ENCODE measurements around the gene CTSW. TPM values are rescaled to one million over a fixed set of nuclear protein-coding genes. Genes with fewer than 3 reads are reported as not detected.

CTSW gene
- polyA plus RNA-seq, 1 of the 3 experiments (the other 2 are of a cell fraction): 0.49 TPM

- DNase-seq: peak; percentile 27
- H4K20me1 ChIP-seq (ENCODE audit: insufficient read depth): peaks cover 50% of the 10 kb centered on the region
- H3K9me3 ChIP-seq: no peaks in the 10 kb centered on the region
- H3K9me2 ChIP-seq: no peaks in the 10 kb centered on the region
- no peak overlapping the region for H3K4me3 ChIP-seq (ENCODE audit: low read depth in 2 of 2, low read length in 1 of 2)
- POLR2A ChIA-PET: interaction anchor here (0.8 to 2.1 kb wide), 10 partner anchors 8 to 140 kb away, joined by 3 to 14 read pairs (median 4); partner anchors contain the start of genes KAT5, RNASEH2C and SNX32
- CTCF ChIA-PET: interaction anchor here (0.7 to 5.3 kb wide), 15 partner anchors 8 to 199 kb away, joined by 3 to 30 read pairs (median 5); partner anchors contain the start of genes FIBP, KAT5, MUS81 and SNX32
- H2AFZ ChIP-seq (ENCODE audit: low read depth): no peak overlapping the region
- H3K4me1 ChIP-seq (ENCODE audit: control insufficient read depth in 1 of 2, insufficient read depth in 2 of 2, low read depth in 1 of 2, low read length in 1 of 2): peaks cover 0 to 20% of the 10 kb centered on the region in 2 experiments; a peak in 2 of 4 replicates
- TF ChIP-seq USF2 (IDR thresholded peaks at IDR 0.05; ENCODE audit: borderline replicate concordance, low read depth, low read length): no peak
- TF ChIP-seq, protein P1, sequence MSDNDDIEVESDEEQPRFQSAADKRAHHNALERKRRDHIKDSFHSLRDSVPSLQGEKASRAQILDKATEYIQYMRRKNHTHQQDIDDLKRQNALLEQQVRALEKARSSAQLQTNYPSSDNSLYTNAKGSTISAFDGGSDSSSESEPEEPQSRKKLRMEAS (IDR thresholded peaks at IDR 0.05; ENCODE audit: low read depth): no peak
- TF ChIP-seq POLR2AphosphoS5 (IDR thresholded peaks at IDR 0.05; ENCODE audit: low read depth, low read length): 0 out of 2 replicates have a peak, but pooled peaks have one; percentile 16
- peak; percentile 25; the same call in 1 of the 2 replicates for TF ChIP-seq PBX3 (IDR thresholded peaks at IDR 0.05)
- no peak overlapping the region for H3K9ac ChIP-seq
- no peak overlapping the region for H3K4me2 ChIP-seq
- no peak overlapping the region for H3K27ac ChIP-seq (ENCODE audit: low read depth in 2 of 2, low read length in 1 of 2)
- no peaks in the 10 kb centered on the region for H3K27me3 ChIP-seq (ENCODE audit: insufficient read depth)
- peaks cover 44 to 55% of the 10 kb centered on the region in 2 experiments for H3K36me3 ChIP-seq (replicated peaks in 1 of 2; ENCODE audit: control insufficient read depth in 1 of 2, insufficient read depth in 2 of 2, low read length in 1 of 2)
- H3K79me2 ChIP-seq (ENCODE audit: insufficient read depth): peaks cover 35% of the 10 kb centered on the region
- 94% methylated on average over 6 of the region's 10 CpGs for WGBS (ENCODE audit: low lambda C conversion rate)
- peaks cover 65% of the 10 kb centered on the region for H3F3A ChIP-seq (replicated peaks; ENCODE audit: insufficient read depth)
These were observed 27.7 kb upstream of the CTSW start for GRCh38 chr11:65851811-65852507.

DNA sequence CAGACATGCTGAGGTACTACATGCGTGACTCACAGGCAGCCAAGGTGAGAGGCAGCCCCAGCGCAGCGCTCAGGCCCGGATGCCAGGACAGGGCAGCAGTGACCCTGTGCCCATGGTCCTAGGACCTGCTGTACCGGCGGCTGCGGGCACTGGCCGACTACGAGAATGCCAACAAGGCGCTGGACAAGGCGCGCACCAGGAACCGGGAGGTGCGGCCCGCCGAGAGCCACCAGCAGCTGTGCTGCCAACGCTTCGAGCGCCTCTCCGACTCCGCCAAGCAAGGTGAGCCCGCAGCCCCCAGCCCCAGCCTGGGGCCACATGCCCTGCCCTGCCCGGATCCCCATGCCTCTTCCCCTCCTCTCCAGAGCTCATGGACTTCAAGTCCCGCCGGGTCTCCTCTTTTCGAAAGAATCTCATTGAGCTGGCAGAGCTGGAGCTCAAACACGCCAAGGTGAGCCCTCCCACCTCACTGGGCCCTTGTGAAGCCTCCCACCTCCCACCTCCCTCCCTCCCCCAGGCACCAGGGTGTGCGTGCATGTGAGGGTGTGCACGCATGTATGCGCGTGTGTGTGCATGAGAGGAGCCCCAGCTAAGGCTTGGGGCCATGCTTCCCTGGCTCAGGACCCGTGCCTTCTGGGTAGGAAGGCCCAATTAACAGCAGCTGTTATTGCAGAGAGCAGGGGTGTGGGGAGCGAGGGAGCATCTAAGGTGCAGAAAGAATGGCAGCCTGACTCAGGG, 27.0 kb upstream of the CTSW start:
- peaks cover 42% of the 10 kb centered on the region for H3K79me2 ChIP-seq (ENCODE audit: insufficient read depth)
- no peaks in the 10 kb centered on the region for H3K27me3 ChIP-seq (ENCODE audit: insufficient read depth)
- no peak overlapping the region for H3K4me2 ChIP-seq
- H2AFZ ChIP-seq (ENCODE audit: low read depth): no peak overlapping the region
- H4K20me1 ChIP-seq (ENCODE audit: insufficient read depth): peaks cover 56% of the 10 kb centered on the region
- DNase-seq: peak; percentile 36
- H3K4me3 ChIP-seq (ENCODE audit: low read depth in 2 of 2, low read length in 1 of 2): no peak overlapping the region
- WGBS (ENCODE audit: low lambda C conversion rate): 95% methylated on average over 8 of the region's 33 CpGs
- TF ChIP-seq TEAD4 (IDR thresholded peaks at IDR 0.05; ENCODE audit: borderline replicate concordance, insufficient read depth) (no peak), TAF1 (IDR thresholded peaks at IDR 0.05; ENCODE audit: borderline replicate concordance, low read depth, low read length) (no peak), POLR2AphosphoS5 (IDR thresholded peaks at IDR 0.05; ENCODE audit: low read depth, low read length) (peak; percentile 5), USF1 (IDR thresholded peaks at IDR 0.05; ENCODE audit: borderline replicate concordance, low read depth) (no peak), RFX5 (IDR thresholded peaks at IDR 0.05; ENCODE audit: low read length) (no peak), CTCF (IDR thresholded peaks at IDR 0.05) (no peak), PBX3 (IDR thresholded peaks at IDR 0.05) (no peak; the same call in 1 of the 2 replicates), EZH2phosphoT487 (IDR thresholded peaks at IDR 0.05; ENCODE audit: borderline replicate concordance, low read depth) (no peak), TCF12 (IDR thresholded peaks at IDR 0.05) (no peak)
- no peak overlapping the region for H3K27ac ChIP-seq (ENCODE audit: low read depth in 2 of 2, low read length in 1 of 2)
- peaks cover 44 to 55% of the 10 kb centered on the region in 2 experiments for H3K36me3 ChIP-seq (replicated peaks in 1 of 2; ENCODE audit: control insufficient read depth in 1 of 2, insufficient read depth in 2 of 2, low read length in 1 of 2)
- H3K9me2 ChIP-seq: no peaks in the 10 kb centered on the region
- no peak overlapping the region for H3K9ac ChIP-seq
- H3F3A ChIP-seq (replicated peaks; ENCODE audit: insufficient read depth): peaks cover 65% of the 10 kb centered on the region
- no peaks in the 10 kb centered on the region for H3K9me3 ChIP-seq
- CTCF ChIA-PET: interaction anchor here (0.7 to 5.3 kb wide), 10 partner anchors 8 to 141 kb away, joined by 3 to 30 read pairs (median 6); partner anchors contain the start of genes FIBP, KAT5 and MUS81
- POLR2A ChIA-PET: interaction anchor here (0.7 to 2.1 kb wide), 8 partner anchors 9 to 162 kb away, joined by 3 to 14 read pairs (median 4); partner anchors contain the start of genes CCDC85B and SNX32
- peaks cover 0 to 20% of the 10 kb centered on the region in 2 experiments; a peak in 2 of 4 replicates for H3K4me1 ChIP-seq (ENCODE audit: control insufficient read depth in 1 of 2, insufficient read depth in 2 of 2, low read depth in 1 of 2, low read length in 1 of 2)

Data from SK-N-SH (cell line).